HCT116 (cell line): Measurements from ENCODE around the gene TMEM131. TPM values are rescaled to one million over a fixed set of nuclear protein-coding genes. Genes with fewer than 3 reads are reported as not detected.

Experiments used
- ATAC-seq: fragments of 200-7000 bp; cut with Tn5 transposase; 2 replicates; pipeline ENCODE4 v1.9.1; 2020; ENCODE audit warnings: mild to moderate bottlenecking, moderate library complexity
- BruUV-seq: library from RNA; stranded (reverse); fragments of 400-500 nt; replicated peaks from 2 replicates; lab custom pipeline; 2021; lab: Mats Ljungman, UMichigan
- CTCF ChIA-PET: fragments of 300-600 bp; sonication (Branson Sonifier 250); formaldehyde crosslinking; loops from one replicate; lab custom pipeline; 2021; ENCODE audit warnings: antibody characterized with exemption; lab: Charles Lee
- POLR2A ChIA-PET: fragments of 300-600, 350-600 bp; sonication (Branson Sonifier 250); formaldehyde crosslinking; loops from one replicate; lab custom pipeline; 2021; ENCODE audit warnings: antibody characterized with exemption; lab: Charles Lee
- RAD21 ChIA-PET, 2 experiments: fragments of 300-600 bp; sonication (Branson Sonifier 250); formaldehyde crosslinking; loops; one replicate each; lab custom pipeline; 2023; ENCODE audit warnings: low total read pairs in 2 of 2; ENCODE audit not compliant: uncharacterized antibody in 2 of 2, unreplicated experiment in 2 of 2, low non-redundant PET in 1 of 2; lab: Charles Lee
- DNase-seq: peaks from one replicate; pipeline ENCODE4 v3.0.0-alpha.2; 2010; ENCODE audit warnings: low read depth, low spot score
- H2AFZ ChIP-seq: fragments of 200-600 bp; shearing (Covaris generic), sonication (generic); 2 replicates; pipeline ENCODE4 v1.6.1; 2017; ENCODE audit warnings: low read depth, mixed run types, mixed read lengths, antibody characterized with exemption, low read length; ENCODE audit not compliant: poor library complexity, severe bottlenecking
- H3K27ac ChIP-seq: 2 replicates; pipeline ENCODE4 v1.5.1; 2012; ENCODE audit warnings: low read depth, low read length
- H3K27me3 ChIP-seq: fragments of 200-600 bp; sonication (generic); 2 replicates; pipeline ENCODE4 v1.6.1; 2016; ENCODE audit warnings: mixed run types, low read length, mixed read lengths; ENCODE audit not compliant: insufficient read depth
- H3K36me3 ChIP-seq, 2 experiments: fragments of 200-500 bp in 1 of 2; fragments of 200-600 bp in 1 of 2; sonication (Bioruptor generic) in 1 of 2; sonication (generic) in 1 of 2; 2 replicates each; pipeline versions ENCODE4 v1.5.1 to v1.6.1; 2014 to 2016; ENCODE audit warnings: low read length in 2 of 2, inconsistent platforms in 1 of 2, mixed read lengths in 1 of 2, mixed run types in 1 of 2; ENCODE audit not compliant: insufficient read depth in 2 of 2, control insufficient read depth in 1 of 2
- H3K4me1 ChIP-seq, 2 experiments: fragments of 200-600 bp in 1 of 2; sonication (generic) in 1 of 2; 2 replicates each; pipeline versions ENCODE4 v1.5.1 to v1.6.1; 2012 to 2017; ENCODE audit warnings: low read length in 2 of 2, inconsistent platforms in 1 of 2, mild to moderate bottlenecking in 1 of 2, mixed read lengths in 1 of 2, mixed run types in 1 of 2, moderate library complexity in 1 of 2; ENCODE audit not compliant: insufficient read depth in 2 of 2, control insufficient read depth in 1 of 2
- H3K4me2 ChIP-seq: fragments of 200-600 bp; sonication (generic); 2 replicates; pipeline ENCODE4 v1.6.1; 2017; ENCODE audit warnings: mixed run types, low read length, mixed read lengths
- H3K4me3 ChIP-seq, 2 experiments: fragments of 200-600 bp in 1 of 2; sonication (generic) in 1 of 2; replicated peaks in 1 of 2; 2 replicates each; pipeline ENCODE4 v1.5.1; 2011 to 2016; ENCODE audit warnings: low read length in 2 of 2, control low read depth in 1 of 2, low read depth in 1 of 2, mild to moderate bottlenecking in 1 of 2, mixed read lengths in 1 of 2, mixed run types in 1 of 2
- H3K79me2 ChIP-seq: fragments of 200-600 bp; sonication (generic); 2 replicates; pipeline ENCODE4 v1.6.1; 2017; ENCODE audit warnings: mild to moderate bottlenecking, mixed run types, low read length, moderate library complexity, mixed read lengths; ENCODE audit not compliant: insufficient read depth
- H3K9ac ChIP-seq: fragments of 200-600 bp; sonication (generic); 2 replicates; pipeline ENCODE4 v1.6.1; 2016; ENCODE audit warnings: low read length, mixed read lengths
- H3K9me2 ChIP-seq: fragments of 200-600 bp; sonication (generic), shearing (Covaris generic); 2 replicates; pipeline ENCODE4 v1.6.1; 2017; ENCODE audit warnings: mixed run types, mild to moderate bottlenecking, moderate library complexity; ENCODE audit not compliant: insufficient read depth
- H3K9me3 ChIP-seq, 2 experiments: fragments of 200-500 bp in 1 of 2; fragments of 200-600 bp in 1 of 2; sonication (Bioruptor generic) in 1 of 2; sonication (generic) in 1 of 2; 2 replicates each; pipeline ENCODE4 v1.6.1; 2014 to 2017; ENCODE audit warnings: low read length in 2 of 2, mixed read lengths in 2 of 2, inconsistent platforms in 1 of 2, low read depth in 1 of 2, mild to moderate bottlenecking in 1 of 2, mixed run types in 1 of 2, moderate library complexity in 1 of 2; ENCODE audit not compliant: control insufficient read depth in 1 of 2, insufficient read depth in 1 of 2
- H4K20me1 ChIP-seq: fragments of 200-600 bp; sonication (generic), shearing (Covaris generic); 2 replicates; pipeline ENCODE4 v1.6.1; 2017; ENCODE audit warnings: mixed run types, mild to moderate bottlenecking, moderate library complexity; ENCODE audit not compliant: insufficient read depth
- CBX3 ChIP-seq: IDR thresholded peaks from 2 replicates; pipeline ENCODE4 v1.6.1; 2012; ENCODE audit warnings: low read depth
- CEBPB ChIP-seq: IDR thresholded peaks from 2 replicates; pipeline ENCODE4 v1.6.1; 2012; ENCODE audit warnings: low read depth
- EGR1 ChIP-seq: IDR thresholded peaks from 2 replicates; pipeline ENCODE4 v1.6.1; 2012; ENCODE audit warnings: low read depth
- POLR2AphosphoS5 ChIP-seq: IDR thresholded peaks from 2 replicates; pipeline ENCODE4 v1.6.1; 2011; ENCODE audit warnings: mild to moderate bottlenecking, low read depth, low read length, moderate library complexity
- RAD21 ChIP-seq: IDR thresholded peaks from 2 replicates; pipeline ENCODE4 v1.6.1; 2012; ENCODE audit warnings: low read depth, mild to moderate bottlenecking
- SIN3A ChIP-seq: IDR thresholded peaks from 2 replicates; pipeline ENCODE4 v1.6.1; 2012; ENCODE audit warnings: low read depth
- TCF7L2 ChIP-seq: IDR thresholded peaks from 2 replicates; pipeline ENCODE4 v1.7.0; 2011; ENCODE audit warnings: borderline replicate concordance, inconsistent platforms; ENCODE audit not compliant: insufficient read depth, insufficient read length; ENCODE audit errors: extremely low read depth
- ZFX ChIP-seq: fragments of 450-650 bp; IDR thresholded peaks from 2 replicates; pipeline ENCODE4 v1.6.1; 2017
- intact Hi-C: fragments of 100-400 bp; cut with micrococcal nuclease; formaldehyde crosslinking; loops from 2 replicates; pipeline ENCODE4 v1.10.0; 2022
- total RNA-seq: library from RNA; stranded (reverse); gene quantifications from one replicate; pipeline ENCODE4 v1.2.1, GENCODE V29; 2021; ENCODE audit not compliant: unreplicated experiment
- TF ChIP-seq, protein P1 (sequence below): IDR thresholded peaks from 2 replicates; pipeline ENCODE4 v1.6.1; 2012
- TF ChIP-seq, protein P2 (sequence below): IDR thresholded peaks from 2 replicates; pipeline ENCODE4 v1.6.1; 2012

TMEM131 gene
- total RNA-seq, 1 experiment from 2014 or later: 51.5 TPM

DNA sequence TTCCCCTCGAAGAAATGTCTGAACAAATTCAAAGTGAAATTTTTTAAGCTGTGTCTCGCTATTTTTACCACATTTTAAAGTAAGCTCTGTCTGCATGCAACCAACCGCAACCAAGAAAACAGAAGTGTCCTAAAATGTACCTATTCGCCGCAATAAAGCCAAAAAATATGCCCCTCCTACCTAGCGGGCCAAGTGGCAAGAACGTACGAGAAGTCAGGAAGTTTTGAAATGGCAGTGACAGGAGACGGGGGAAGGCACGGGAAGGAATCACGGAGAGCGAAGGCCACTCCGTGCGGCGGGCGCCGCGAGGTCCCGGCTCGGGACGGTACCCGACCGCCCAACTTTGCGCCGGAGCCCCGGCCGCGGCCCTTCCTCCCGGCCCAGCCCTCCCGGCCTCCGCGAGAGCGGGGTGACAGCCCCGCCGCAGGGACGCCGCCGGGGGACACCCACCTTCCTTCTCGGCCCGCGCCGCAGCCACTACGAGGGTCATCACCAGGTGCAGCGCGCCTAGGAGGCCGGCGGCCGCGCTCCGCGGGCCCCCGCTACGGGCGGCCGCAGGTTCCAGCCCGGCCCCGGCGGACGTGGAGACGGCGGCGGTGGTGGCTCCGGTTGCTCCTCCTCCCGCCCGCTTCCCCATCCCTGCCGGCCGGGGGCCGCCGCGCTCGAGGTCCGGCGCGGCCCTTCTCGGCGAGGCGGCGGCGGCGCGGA lies 568 bp downstream of the TMEM131 start:
- RAD21 ChIA-PET: no interaction called here
- TF ChIP-seq, protein P1, sequence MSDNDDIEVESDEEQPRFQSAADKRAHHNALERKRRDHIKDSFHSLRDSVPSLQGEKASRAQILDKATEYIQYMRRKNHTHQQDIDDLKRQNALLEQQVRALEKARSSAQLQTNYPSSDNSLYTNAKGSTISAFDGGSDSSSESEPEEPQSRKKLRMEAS: 0 out of 2 replicates have a peak, but pooled peaks have one; percentile 20
- TF ChIP-seq CEBPB: no peak
- peak; percentile 27; the same call in 1 of the 2 replicates for TF ChIP-seq POLR2AphosphoS5
- no peak for TF ChIP-seq CBX3
- 0 out of 2 replicates have a peak, but pooled peaks have one; percentile 6 for TF ChIP-seq RAD21
- TF ChIP-seq, protein P2, sequence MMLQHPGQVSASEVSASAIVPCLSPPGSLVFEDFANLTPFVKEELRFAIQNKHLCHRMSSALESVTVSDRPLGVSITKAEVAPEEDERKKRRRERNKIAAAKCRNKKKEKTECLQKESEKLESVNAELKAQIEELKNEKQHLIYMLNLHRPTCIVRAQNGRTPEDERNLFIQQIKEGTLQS: no peak
- peak; percentile 96; the same call in 1 of the 2 replicates for TF ChIP-seq ZFX
- TF ChIP-seq SIN3A: peak; percentile 29; the same call in 1 of the 2 replicates
- H3K4me3 ChIP-seq: peak overlapping the region; percentile 73 to 90
- H3K9ac ChIP-seq: peak overlapping the region; percentile 81
- POLR2A ChIA-PET: no interaction called here
- H3K79me2 ChIP-seq: peaks cover 54% of the 10 kb centered on the region
- peaks cover 4% of the 10 kb centered on the region; the same call in 1 of the 2 replicates for H4K20me1 ChIP-seq
- H3K9me2 ChIP-seq: no peaks in the 10 kb centered on the region
- no peaks in the 10 kb centered on the region for H3K9me3 ChIP-seq
- intact Hi-C loops: loop anchor here (2.0 to 10.0 kb wide), 2 partner anchors 188 to 270 kb away; no protein-coding TSS in a partner anchor
- no TSS peak for BruUV-seq
- ATAC-seq: peak; percentile 43
- H2AFZ ChIP-seq: no peak overlapping the region
- H3K36me3 ChIP-seq: no peaks in the 10 kb centered on the region
- H3K27me3 ChIP-seq: no peaks in the 10 kb centered on the region
- peak overlapping the region; percentile 80 for H3K4me2 ChIP-seq
- H3K27ac ChIP-seq: peak overlapping the region; percentile 97
- no peak for DNase-seq
- CTCF ChIA-PET: no interaction called here
- H3K4me1 ChIP-seq: peaks cover 7 to 40% of the 10 kb centered on the region in 2 experiments; a peak in 3 of 4 replicates

DNA sequence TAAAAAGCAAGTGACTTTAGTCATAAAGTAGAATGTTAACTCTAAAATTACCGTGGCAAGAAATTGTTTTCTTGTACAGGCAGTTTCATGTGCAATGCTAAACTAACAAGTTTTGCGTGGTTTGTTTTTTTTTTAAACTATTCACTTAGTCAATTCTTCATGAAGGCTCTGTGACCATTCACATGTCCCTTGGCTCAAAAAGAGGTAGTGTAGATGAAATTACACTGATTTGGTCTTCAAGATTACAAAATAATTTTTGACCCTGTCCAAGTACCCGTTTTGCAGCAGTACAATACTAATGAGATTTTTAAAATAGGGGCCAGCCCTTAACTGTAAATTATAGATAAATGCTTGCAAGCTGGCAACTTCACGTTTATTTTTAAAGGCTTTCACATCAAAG lies 1.3 kb downstream of the TMEM131 start:
- Histone ChIP-seq H3K9ac (peak overlapping the region; percentile 81), H4K20me1 (peaks cover 4% of the 10 kb centered on the region; the same call in 1 of the 2 replicates), H3K4me3 (peak overlapping the region; percentile 73 to 90), H3K9me3 (no peaks in the 10 kb centered on the region), H3K9me2 (no peaks in the 10 kb centered on the region), H3K36me3 (no peaks in the 10 kb centered on the region), H3K4me2 (peak overlapping the region; percentile 80), H3K27me3 (no peaks in the 10 kb centered on the region), H2AFZ (no peak overlapping the region), H3K79me2 (peaks cover 61% of the 10 kb centered on the region), H3K27ac (peak overlapping the region; percentile 97; the same call in 1 of the 2 replicates), H3K4me1 (peaks cover 7 to 40% of the 10 kb centered on the region in 2 experiments; a peak in 3 of 4 replicates)
- TSS peak; percentile 46 for BruUV-seq
- intact Hi-C loops: loop anchor here (2.0 to 10.0 kb wide), 2 partner anchors 188 to 270 kb away; no protein-coding TSS in a partner anchor
- TF ChIP-seq TCF7L2 (no peak), EGR1 (0 out of 2 replicates have a peak, but pooled peaks have one; percentile 14)
- RAD21 ChIA-PET: no interaction called here
- no peak for DNase-seq
- POLR2A ChIA-PET: no interaction called here
- ATAC-seq: no peak
- CTCF ChIA-PET: no interaction called here
